Amygdala (tissue), 56 donors: ENCODE results near the gene MYO7B.
A peak's percentile ranks its signal among the peaks of the same experiment; 100 is the strongest.

ENCODE experiments used
- DNase-seq, 56 donors: peaks; one replicate each; lab custom pipeline; 2025; lab: John Stamatoyannopoulos, UW

MYO7B gene

GRCh38 chr2:127655209-127656073 lies 120.0 kb downstream of the MYO7B start:
- no peak for DNase-seq

GRCh38 chr2:127656569-127657231 lies 121.2 kb downstream of the MYO7B start:
- no peak for DNase-seq

GRCh38 chr2:127657232-127657595 lies 121.7 kb downstream of the MYO7B start:
- no peak for DNase-seq

- no peak for DNase-seq
Measured at GRCh38 chr2:127658146-127658545, 122.7 kb downstream of the MYO7B start.

- DNase-seq, result no peak
Measured at GRCh38 chr2:127658641-127659407, 123.3 kb downstream of the MYO7B start.

- DNase-seq, result no peak
Measured at GRCh38 chr2:127659408-127660290, 124.2 kb downstream of the MYO7B start.

- DNase-seq, result no peak
Measured at GRCh38 chr2:127660291-127660578, 124.8 kb downstream of the MYO7B start.

- peak in 16 of 56 donors; percentile 21 to 79 (median 43) for DNase-seq
Measured at GRCh38 chr2:127661072-127661649, 125.7 kb downstream of the MYO7B start.

- no peak for DNase-seq
Measured at GRCh38 chr2:127661949-127662510, 126.5 kb downstream of the MYO7B start.

- DNase-seq, result no peak
Measured at GRCh38 chr2:127662937-127663565, 127.6 kb downstream of the MYO7B start.

- no peak for DNase-seq
Measured at GRCh38 chr2:127663566-127664064, 128.1 kb downstream of the MYO7B start.

- no peak for DNase-seq
Measured at GRCh38 chr2:127664065-127664894, 128.8 kb downstream of the MYO7B start.

GRCh38 chr2:127664895-127665225 lies 129.4 kb downstream of the MYO7B start:
- DNase-seq, result no peak

- no peak for DNase-seq
Measured at GRCh38 chr2:127665267-127665893, 129.9 kb downstream of the MYO7B start.

- DNase-seq, result no peak
Measured at GRCh38 chr2:127669056-127669455, 133.6 kb downstream of the MYO7B start.

GRCh38 chr2:127670055-127670956 lies 134.8 kb downstream of the MYO7B start:
- no peak for DNase-seq

GRCh38 chr2:127670957-127671290 lies 135.4 kb downstream of the MYO7B start:
- no peak for DNase-seq
